ENCODE data around the gene THAP7. TPM values are rescaled to one million over a fixed set of nuclear protein-coding genes. Genes with fewer than 3 reads are reported as not detected.

THAP7 gene
- total and polyA plus RNA-seq, 2 donors (not counting 1 experiment from before 2014, with no cell fraction given) = 37.7 to 70.1 TPM

DNA sequence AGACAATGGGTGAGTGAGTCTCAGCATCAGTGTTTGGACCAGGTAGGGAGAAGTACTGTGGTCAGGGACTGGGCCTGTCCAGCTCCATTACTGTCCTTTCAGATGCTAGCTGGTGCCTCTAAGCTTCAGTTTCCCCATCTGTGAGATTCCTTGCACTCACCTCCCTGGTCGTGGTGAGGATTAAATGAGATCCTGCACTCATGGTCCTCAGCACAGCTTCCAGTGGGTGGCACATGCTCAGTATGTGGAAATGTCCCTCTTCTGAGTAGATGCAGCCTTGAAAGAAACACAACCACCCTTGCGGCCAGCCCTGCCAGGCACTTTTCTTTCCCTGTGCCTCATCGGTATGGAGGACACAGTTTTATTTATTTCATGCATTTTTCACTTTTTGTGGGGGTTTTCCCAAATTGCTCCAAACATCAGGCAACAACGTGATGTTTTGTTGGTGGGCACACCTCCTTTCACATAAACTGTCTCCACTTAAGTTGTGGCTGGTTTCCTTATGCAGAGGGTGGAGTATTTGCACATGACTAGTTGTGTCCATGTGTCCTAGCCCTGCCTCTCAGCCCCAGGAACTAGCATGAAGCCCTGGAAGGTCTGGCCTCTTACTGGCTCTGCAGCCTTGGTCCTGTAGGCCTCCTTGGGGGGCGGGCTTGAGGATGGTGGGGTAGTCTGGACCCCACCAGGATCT is 18.7 kb downstream of the THAP7 start:
- intact Hi-C loops (cut with micrococcal nuclease) = loop anchor here (10.0 kb wide), 1 partner anchor 62 kb away; the partner anchor contains the start of gene LRRC74B
- ChIA-PET POLR2A (no interaction called here), CTCF (interaction anchor here (1.2 to 2.0 kb wide), 2 partner anchors 21 to 38 kb away, joined by 3 to 8 read pairs; no protein-coding TSS in a partner anchor)
- H3K27ac Mint-ChIP-seq = peak overlapping the region; percentile 86
- Histone ChIP-seq H3K9me3 (ENCODE audit: control extremely low read depth in 1 of 3, control insufficient read depth in 2 of 3, insufficient read depth in 1 of 3, low read length in 2 of 3) (peaks cover 0 to 15% (median 8%) of the 10 kb centered on the region in 3 donors), H2AFZ (ENCODE audit: insufficient read depth, low read depth, low read length, poor library complexity, severe bottlenecking) (peak overlapping the region; percentile 78), H3K36me3 (replicated peaks in 1 of 2; ENCODE audit: control extremely low read depth in 1 of 2, control insufficient read depth in 1 of 2, extremely low read depth in 1 of 2, insufficient read depth in 2 of 2, low read length in 1 of 2) (peaks cover 0 to 8% of the 10 kb centered on the region in 2 experiments), H3K4me1 (ENCODE audit: control insufficient read depth in 2 of 2, insufficient read depth in 2 of 2, low read length in 2 of 2) (peaks cover 24 to 34% of the 10 kb centered on the region in 2 donors), H3K9ac (ENCODE audit: low read length) (peak overlapping the region; percentile 74), H3K4me2 (replicated peaks; ENCODE audit: low read depth, low read length, poor library complexity, severe bottlenecking) (peak overlapping the region; percentile 92), H3K27ac (ENCODE audit: low read length in 2 of 2) (no peak overlapping the region), H3K79me2 (ENCODE audit: control insufficient read depth, insufficient read depth, low read length) (peaks cover 18% of the 10 kb centered on the region), H3K27me3 (replicated peaks in 1 of 4; ENCODE audit: control extremely low read depth in 1 of 4, control insufficient read depth in 3 of 4, insufficient read depth in 4 of 4, low read length in 3 of 4) (peaks cover 0 to 3% (median 0%) of the 10 kb centered on the region in 4 experiments), H4K20me1 (ENCODE audit: control insufficient read depth, insufficient read depth, low read length, poor library complexity, severe bottlenecking) (no peaks in the 10 kb centered on the region), H3K4me3 (ENCODE audit: control extremely low read depth in 1 of 5, extremely low read depth in 1 of 5, insufficient read depth in 1 of 5, low read depth in 2 of 5, low read length in 4 of 5) (peak overlapping the region in 2 of 5 experiments; percentile 75 to 77)
- H3K27me3 Mint-ChIP-seq = peaks cover 3% of the 10 kb centered on the region
- TF ChIP-seq EZH2 (IDR thresholded peaks at IDR 0.05; ENCODE audit: borderline replicate concordance, insufficient read depth, low read depth, low read length, poor library complexity, severe bottlenecking) = no peak
- TF ChIP-seq, protein P1, sequence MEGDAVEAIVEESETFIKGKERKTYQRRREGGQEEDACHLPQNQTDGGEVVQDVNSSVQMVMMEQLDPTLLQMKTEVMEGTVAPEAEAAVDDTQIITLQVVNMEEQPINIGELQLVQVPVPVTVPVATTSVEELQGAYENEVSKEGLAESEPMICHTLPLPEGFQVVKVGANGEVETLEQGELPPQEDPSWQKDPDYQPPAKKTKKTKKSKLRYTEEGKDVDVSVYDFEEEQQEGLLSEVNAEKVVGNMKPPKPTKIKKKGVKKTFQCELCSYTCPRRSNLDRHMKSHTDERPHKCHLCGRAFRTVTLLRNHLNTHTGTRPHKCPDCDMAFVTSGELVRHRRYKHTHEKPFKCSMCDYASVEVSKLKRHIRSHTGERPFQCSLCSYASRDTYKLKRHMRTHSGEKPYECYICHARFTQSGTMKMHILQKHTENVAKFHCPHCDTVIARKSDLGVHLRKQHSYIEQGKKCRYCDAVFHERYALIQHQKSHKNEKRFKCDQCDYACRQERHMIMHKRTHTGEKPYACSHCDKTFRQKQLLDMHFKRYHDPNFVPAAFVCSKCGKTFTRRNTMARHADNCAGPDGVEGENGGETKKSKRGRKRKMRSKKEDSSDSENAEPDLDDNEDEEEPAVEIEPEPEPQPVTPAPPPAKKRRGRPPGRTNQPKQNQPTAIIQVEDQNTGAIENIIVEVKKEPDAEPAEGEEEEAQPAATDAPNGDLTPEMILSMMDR (IDR thresholded peaks at IDR 0.05) = no peak
- WGBS (ENCODE audit: insufficient coverage) = 83% methylated on average over 2 of the region's 5 CpGs
- peaks cover 36% of the 10 kb centered on the region for H3K4me1 Mint-ChIP-seq
- no peaks in the 10 kb centered on the region for H3K9me3 Mint-ChIP-seq (ENCODE audit: insufficient read depth)
- ATAC-seq (ENCODE audit: low read depth) = no peak
- peak overlapping the region; percentile 95 for H3K4me3 Mint-ChIP-seq
- no peak for DNase-seq

DNA sequence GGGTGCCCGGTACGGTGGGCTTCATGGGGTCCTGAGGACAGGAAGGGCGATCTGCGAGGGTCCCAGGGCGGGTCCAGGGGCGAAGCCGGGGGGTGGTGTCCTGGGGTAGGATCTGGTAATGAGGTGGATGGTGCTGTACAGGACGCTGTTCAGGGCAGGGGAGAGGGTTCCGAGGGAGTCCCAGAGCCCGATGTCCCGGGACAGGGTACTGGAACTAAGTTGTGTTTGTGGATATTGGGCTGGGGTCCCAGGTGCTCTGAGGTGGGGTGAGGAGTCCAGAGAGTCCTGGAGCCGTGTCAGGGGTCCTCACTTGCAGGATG is 19.4 kb downstream of the THAP7 start:
- WGBS (ENCODE audit: insufficient coverage) = under 1% methylated on average over 12 of the region's 12 CpGs
- Histone ChIP-seq H3K36me3 (replicated peaks in 1 of 2; ENCODE audit: control extremely low read depth in 1 of 2, control insufficient read depth in 1 of 2, extremely low read depth in 1 of 2, insufficient read depth in 2 of 2, low read length in 1 of 2) (peaks cover 0 to under 1% of the 10 kb centered on the region in 2 experiments), H2AFZ (ENCODE audit: insufficient read depth, low read depth, low read length, poor library complexity, severe bottlenecking) (peak overlapping the region; percentile 78), H3K4me2 (replicated peaks; ENCODE audit: low read depth, low read length, poor library complexity, severe bottlenecking) (peak overlapping the region; percentile 92), H3K4me3 (ENCODE audit: control extremely low read depth in 1 of 5, extremely low read depth in 1 of 5, insufficient read depth in 1 of 5, low read depth in 2 of 5, low read length in 4 of 5) (peak overlapping the region; percentile 51 to 85 (median 77)), H3K79me2 (ENCODE audit: control insufficient read depth, insufficient read depth, low read length) (peaks cover 18% of the 10 kb centered on the region), H3K27me3 (replicated peaks in 1 of 4; ENCODE audit: control extremely low read depth in 1 of 4, control insufficient read depth in 3 of 4, insufficient read depth in 4 of 4, low read length in 3 of 4) (peaks cover 0 to 3% (median 0%) of the 10 kb centered on the region in 4 experiments), H3K27ac (ENCODE audit: low read length in 2 of 2) (peak overlapping the region in 1 of 2 donors; percentile 79), H3K9me3 (ENCODE audit: control extremely low read depth in 1 of 3, control insufficient read depth in 2 of 3, insufficient read depth in 1 of 3, low read length in 2 of 3) (peaks cover 0 to 19% (median 8%) of the 10 kb centered on the region in 3 donors), H3K9ac (ENCODE audit: low read length) (peak overlapping the region; percentile 74), H4K20me1 (ENCODE audit: control insufficient read depth, insufficient read depth, low read length, poor library complexity, severe bottlenecking) (no peaks in the 10 kb centered on the region), H3K4me1 (ENCODE audit: control insufficient read depth in 2 of 2, insufficient read depth in 2 of 2, low read length in 2 of 2) (peaks cover 24 to 34% of the 10 kb centered on the region in 2 donors)
- TF ChIP-seq, protein P1 (IDR thresholded peaks at IDR 0.05) = no peak
- TF ChIP-seq EZH2 (IDR thresholded peaks at IDR 0.05; ENCODE audit: borderline replicate concordance, insufficient read depth, low read depth, low read length, poor library complexity, severe bottlenecking) = no peak
- H3K4me3 Mint-ChIP-seq = peak overlapping the region; percentile 95
- CTCF ChIA-PET = interaction anchor here (0.8 to 2.1 kb wide), 6 partner anchors 10 to 39 kb away, joined by 3 to 14 read pairs (median 6); partner anchors contain the start of gene THAP7
- POLR2A ChIA-PET = no interaction called here
- no peaks in the 10 kb centered on the region for H3K9me3 Mint-ChIP-seq (ENCODE audit: insufficient read depth)
- intact Hi-C loops (cut with micrococcal nuclease) = loop anchor here (1.0 to 10.0 kb wide), 2 partner anchors 32 to 62 kb away; partner anchors contain the start of gene LRRC74B
- peaks cover 36% of the 10 kb centered on the region for H3K4me1 Mint-ChIP-seq
- peak overlapping the region; percentile 86 for H3K27ac Mint-ChIP-seq
- DNase-seq (no peak), ATAC-seq (ENCODE audit: low read depth) (no peak)
- peaks cover 3% of the 10 kb centered on the region for H3K27me3 Mint-ChIP-seq
